GM19023 (cell line): Measurements from ENCODE around the gene LSR.

Source experiments
- ATAC-seq: cut with Tn5 transposase; IDR thresholded peaks from one replicate; pipeline ENCODE4 v1.9.1; 2021; ENCODE audit warnings: mild to moderate bottlenecking, moderate library complexity; ENCODE audit not compliant: unreplicated experiment

The LSR gene

GRCh38 chr19:35316560-35316959 is 67.8 kb downstream of the LSR start:
- no peak for ATAC-seq
